Ascending aorta (tissue), 2 donors: ENCODE results near the gene PPP1R7. TPM values are rescaled to one million over a fixed set of nuclear protein-coding genes. Genes with fewer than 3 reads are reported as not detected.

Experiments
- DNase-seq, 2 donors: peaks; one replicate each; pipeline ENCODE4 v3.0.0-alpha.2; 2019; ENCODE audit warnings: low spot score in 2 of 2
- H3K27ac ChIP-seq, 2 donors: fragments of 200-600 bp; sonication (generic); one replicate each; pipeline ENCODE4 v1.5.1; 2016 to 2017; ENCODE audit warnings: mild to moderate bottlenecking in 1 of 2
- H3K27me3 ChIP-seq: fragments of 200-600 bp; sonication (generic); one replicate; pipeline ENCODE4 v1.5.1; 2017
- H3K36me3 ChIP-seq, 2 donors: fragments of 200-600 bp; sonication (generic); one replicate each; pipeline ENCODE4 v1.5.1; 2016
- H3K4me1 ChIP-seq, 2 donors: fragments of 200-600 bp; sonication (generic); one replicate each; pipeline ENCODE4 v1.5.1; 2016 to 2017; ENCODE audit warnings: mild to moderate bottlenecking in 1 of 2
- H3K4me3 ChIP-seq, 2 donors: fragments of 200-600 bp; sonication (generic); one replicate each; pipeline ENCODE4 v1.5.1; 2016 to 2017; ENCODE audit warnings: mild to moderate bottlenecking in 1 of 2
- H3K9me3 ChIP-seq, 2 donors: fragments of 200-600 bp; sonication (generic); one replicate each; pipeline ENCODE4 v1.5.1; 2016
- CTCF ChIP-seq, 3 experiments: fragments of 200-600 bp in 2 of 3; fragments of 450-650 bp in 1 of 3; sonication (generic) in 2 of 3; IDR thresholded peaks; one replicate each; pipeline ENCODE4 v1.5.1; 2016 to 2019; ENCODE audit warnings: antibody characterized with exemption in 3 of 3, mild to moderate bottlenecking in 1 of 3, moderate library complexity in 1 of 3
- intact Hi-C: fragments of 100-400 bp; cut with DNase I; formaldehyde crosslinking; loops from one replicate; pipeline ENCODE4 v1.15.1; 2023
- total RNA-seq: library from RNA; depleted of rRNA; stranded (reverse); fragments of >200 nt; gene quantifications from one replicate; pipeline ENCODE4 v1.1.0, GENCODE V29; 2016

PPP1R7 gene
- total RNA-seq, 1 donor from 2014 or later = 4.2 TPM

GRCh38 chr2:241137276-241138190 lies 12.7 kb upstream of the PPP1R7 start:
- Histone ChIP-seq H3K27me3 (no peaks in the 10 kb centered on the region), H3K9me3 (no peaks in the 10 kb centered on the region), H3K4me3 (no peak overlapping the region), H3K4me1 (no peaks in the 10 kb centered on the region), H3K27ac (no peak overlapping the region), H3K36me3 (no peaks in the 10 kb centered on the region)
- no peak for TF ChIP-seq CTCF (IDR thresholded peaks at IDR 0.05)
- DNase-seq = no peak
- intact Hi-C loops = no loop called here

- no peaks in the 10 kb centered on the region for H3K27me3 ChIP-seq
- DNase-seq = no peak
- intact Hi-C loops = no loop called here
- no peak for TF ChIP-seq CTCF (IDR thresholded peaks at IDR 0.05)
- H3K27ac ChIP-seq = no peak overlapping the region
- no peaks in the 10 kb centered on the region for H3K36me3 ChIP-seq
- no peak overlapping the region for H3K4me3 ChIP-seq
- H3K4me1 ChIP-seq = no peaks in the 10 kb centered on the region
- no peaks in the 10 kb centered on the region for H3K9me3 ChIP-seq
Observed at GRCh38 chr2:241138471-241138870, 11.8 kb upstream of the PPP1R7 start.

DNA sequence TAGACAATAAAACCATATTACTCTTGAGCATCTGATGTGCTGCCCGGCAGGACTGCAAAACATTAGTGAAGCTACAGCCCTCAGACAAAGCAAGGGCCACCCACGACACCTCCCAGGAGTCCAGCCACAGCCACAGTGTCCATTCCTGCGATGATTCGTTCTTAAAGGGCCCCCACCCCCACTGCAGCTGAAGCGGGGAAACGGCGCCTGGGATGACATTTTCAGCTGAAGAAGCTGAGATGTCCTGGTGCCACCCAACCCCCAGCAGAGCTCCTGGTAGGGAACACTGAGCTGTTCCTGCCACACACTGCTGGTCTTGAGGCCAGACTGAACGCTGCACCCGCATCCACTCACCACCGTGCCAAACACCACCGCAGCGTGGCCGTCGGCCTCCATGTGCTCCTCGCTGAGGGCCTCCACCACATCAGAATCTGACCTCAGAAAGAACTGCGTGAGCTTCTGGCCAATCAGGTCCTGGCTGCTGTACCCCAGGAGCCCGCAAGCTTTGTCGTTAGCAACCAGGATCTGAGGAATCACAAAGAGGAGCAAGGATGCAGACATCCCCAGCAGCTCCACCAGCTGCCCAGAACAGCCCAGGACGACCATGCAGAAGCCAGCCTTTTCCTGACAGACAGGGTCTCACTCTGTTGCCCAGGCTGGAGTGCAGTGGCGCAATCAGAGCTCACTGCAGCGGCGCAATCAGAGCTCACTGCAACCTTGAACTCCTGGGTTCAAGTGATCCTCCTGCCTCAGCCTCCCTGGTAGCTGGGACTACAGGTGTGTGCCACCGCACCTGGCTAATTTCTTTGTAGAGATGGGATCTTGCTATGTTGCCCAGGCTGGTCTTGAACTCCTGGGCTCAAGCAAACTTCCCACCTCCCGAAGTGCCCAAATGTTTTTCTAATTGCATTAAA lies 10.5 kb upstream of the PPP1R7 start:
- intact Hi-C loops = loop anchor here (10.0 kb wide), 1 partner anchor 575 kb away; the partner anchor contains the start of genes DUSP28 and RNPEPL1
- Histone ChIP-seq H3K27ac (no peak overlapping the region), H3K36me3 (no peaks in the 10 kb centered on the region), H3K4me3 (no peak overlapping the region), H3K27me3 (no peaks in the 10 kb centered on the region), H3K4me1 (no peaks in the 10 kb centered on the region), H3K9me3 (no peaks in the 10 kb centered on the region)
- TF ChIP-seq CTCF (IDR thresholded peaks at IDR 0.05) = no peak
- DNase-seq = no peak

DNA sequence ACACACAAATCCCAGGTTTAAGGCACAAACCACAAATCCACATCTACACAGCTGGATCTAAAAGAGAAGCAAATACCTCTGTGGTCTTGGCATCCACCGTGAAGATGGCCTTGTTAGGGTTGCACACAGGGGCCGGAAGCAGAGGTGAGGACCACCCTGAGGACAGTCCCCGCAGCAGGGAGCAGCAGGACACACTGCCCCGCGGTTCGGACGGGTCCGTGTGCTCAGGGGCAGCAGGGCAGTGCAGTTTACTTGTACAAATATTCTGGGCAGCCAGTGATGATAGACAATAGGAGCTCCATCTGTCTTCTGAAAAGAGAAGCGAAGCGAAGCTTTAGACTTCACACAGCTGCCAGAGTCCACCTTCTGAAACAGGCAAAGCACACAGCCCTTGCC lies 9.8 kb upstream of the PPP1R7 start:
- Histone ChIP-seq H3K36me3 (no peaks in the 10 kb centered on the region), H3K27me3 (no peaks in the 10 kb centered on the region), H3K27ac (no peak overlapping the region), H3K9me3 (no peaks in the 10 kb centered on the region), H3K4me3 (no peak overlapping the region), H3K4me1 (no peaks in the 10 kb centered on the region)
- TF ChIP-seq CTCF (IDR thresholded peaks at IDR 0.05) = no peak
- intact Hi-C loops = loop anchor here (10.0 kb wide), 1 partner anchor 576 kb away; the partner anchor contains the start of genes DUSP28 and RNPEPL1
- no peak for DNase-seq

DNA sequence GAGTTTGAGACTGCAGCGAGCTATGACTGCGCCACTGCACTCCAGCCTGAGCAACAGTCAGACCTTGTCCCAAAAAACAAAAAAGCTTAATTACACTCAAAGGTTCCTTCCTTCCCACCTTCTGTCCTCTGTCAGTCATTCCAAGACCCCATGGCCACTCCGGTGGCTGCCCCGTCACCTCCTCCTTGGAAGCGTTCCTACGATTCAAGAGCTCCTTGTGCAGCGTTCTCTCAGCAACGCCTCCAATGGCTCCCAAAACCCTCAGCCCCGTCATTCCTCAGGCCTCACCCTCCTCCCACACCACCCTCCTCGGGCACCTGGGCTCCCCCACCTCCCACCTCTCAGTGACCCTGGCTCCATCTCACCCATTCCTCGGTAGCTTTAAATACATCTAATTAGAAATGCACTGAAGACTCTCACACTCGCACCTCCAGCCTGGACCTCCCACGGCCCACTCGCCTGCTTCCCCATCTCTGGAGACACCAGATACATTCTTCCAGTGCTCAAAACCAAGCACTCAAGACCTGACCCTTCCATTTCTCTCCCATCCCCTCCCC lies 9.0 kb upstream of the PPP1R7 start:
- Histone ChIP-seq H3K36me3 (no peaks in the 10 kb centered on the region), H3K9me3 (no peaks in the 10 kb centered on the region), H3K4me3 (no peak overlapping the region), H3K4me1 (no peaks in the 10 kb centered on the region), H3K27me3 (no peaks in the 10 kb centered on the region), H3K27ac (no peak overlapping the region)
- DNase-seq = no peak
- no peak for TF ChIP-seq CTCF (IDR thresholded peaks at IDR 0.05)
- intact Hi-C loops = loop anchor here (10.0 kb wide), 1 partner anchor 576 kb away; the partner anchor contains the start of genes DUSP28 and RNPEPL1
